Peyer's patch (tissue), 4 donors: ENCODE data around the gene ARL4A. TPM values are rescaled to one million over a fixed set of nuclear protein-coding genes. Genes with fewer than 3 reads are reported as not detected.
A peak's percentile ranks its signal among the peaks of the same experiment; 100 is the strongest.

ENCODE experiments used
- DNase-seq, 3 donors: peaks; one replicate each; pipeline ENCODE4 v3.0.0-alpha.2; 2017 to 2019
- H3K27ac ChIP-seq, 4 donors: fragments of 200-600 bp; sonication (generic); one replicate each; pipeline ENCODE4 v1.5.1; 2016 to 2019
- H3K27me3 ChIP-seq, 2 donors: fragments of 200-600 bp; sonication (generic); one replicate each; pipeline ENCODE4 v1.5.1; 2019
- H3K36me3 ChIP-seq, 3 donors: fragments of 200-600 bp; sonication (generic); one replicate each; pipeline ENCODE4 v1.5.1; 2016 to 2019
- H3K4me1 ChIP-seq, 4 donors: fragments of 200-600 bp; sonication (generic); one replicate each; pipeline ENCODE4 v1.5.1; 2016 to 2019
- H3K4me3 ChIP-seq, 4 donors: fragments of 200-600 bp; sonication (generic); 1 replicate in 3 of 4; 2 replicates in 1 of 4; pipeline ENCODE4 v1.5.1; 2016 to 2019; ENCODE audit warnings: mild to moderate bottlenecking in 1 of 4
- H3K9me3 ChIP-seq, 4 donors: fragments of 200-600 bp; sonication (generic); one replicate each; pipeline ENCODE4 v1.5.1; 2016 to 2019; ENCODE audit warnings: mild to moderate bottlenecking in 1 of 4
- CTCF ChIP-seq, 6 experiments: fragments of 450-650 bp in 4 of 6; fragments of 200-600 bp in 2 of 6; sonication (generic) in 1 of 6; IDR thresholded peaks; one replicate each; pipeline ENCODE4 v1.5.1; 2017 to 2019; ENCODE audit warnings: antibody characterized with exemption in 6 of 6, mild to moderate bottlenecking in 3 of 6, moderate library complexity in 1 of 6
- POLR2A ChIP-seq, 2 donors: fragments of 450-650 bp; IDR thresholded peaks; one replicate each; pipeline ENCODE4 v1.5.1; 2017; ENCODE audit warnings: antibody characterized with exemption in 2 of 2, mild to moderate bottlenecking in 2 of 2, moderate library complexity in 2 of 2
- total RNA-seq, 4 donors: library from RNA; depleted of rRNA; stranded (reverse); fragments of >200 nt; gene quantifications; one replicate each; pipeline ENCODE4 v1.1.0, GENCODE V29; 2016

Gene ARL4A
- total RNA-seq, 4 donors from 2014 or later = 35.5 to 112 (median 85.6) TPM

GRCh38 chr7:12719141-12719919, 31.9 kb downstream of the ARL4A start:
- Histone ChIP-seq H3K36me3 (no peaks in the 10 kb centered on the region), H3K27me3 (no peaks in the 10 kb centered on the region), H3K9me3 (no peaks in the 10 kb centered on the region), H3K4me3 (no peak overlapping the region), H3K4me1 (peaks cover 0 to 37% (median 0%) of the 10 kb centered on the region in 4 donors), H3K27ac (peak overlapping the region in 3 of 4 donors; percentile 1 to 32 (median 9))
- DNase-seq = no peak
- TF ChIP-seq CTCF (IDR thresholded peaks at IDR 0.05) (no peak), POLR2A (IDR thresholded peaks at IDR 0.05) (no peak)

GRCh38 chr7:12719981-12720865, 32.8 kb downstream of the ARL4A start:
- DNase-seq = no peak
- peak overlapping the region in 3 of 4 donors; percentile 9 to 32 (median 9) for H3K27ac ChIP-seq

GRCh38 chr7:12721286-12721830, 33.9 kb downstream of the ARL4A start:
- Histone ChIP-seq H3K9me3 (no peaks in the 10 kb centered on the region), H3K4me3 (no peak overlapping the region), H3K27me3 (no peaks in the 10 kb centered on the region), H3K27ac (no peak overlapping the region), H3K36me3 (no peaks in the 10 kb centered on the region), H3K4me1 (peaks cover 0 to 22% (median 0%) of the 10 kb centered on the region in 4 donors)
- TF ChIP-seq POLR2A (IDR thresholded peaks at IDR 0.05) (no peak), CTCF (IDR thresholded peaks at IDR 0.05) (no peak)
- DNase-seq = no peak

More at GRCh38 chr7:12719981-12720865, 32.8 kb downstream of the ARL4A start:
- Histone ChIP-seq H3K36me3 (no peaks in the 10 kb centered on the region), H3K4me3 (no peak overlapping the region), H3K9me3 (no peaks in the 10 kb centered on the region), H3K4me1 (peaks cover 0 to 28% (median 0%) of the 10 kb centered on the region in 4 donors), H3K27me3 (no peaks in the 10 kb centered on the region)
- TF ChIP-seq CTCF (IDR thresholded peaks at IDR 0.05) (no peak), POLR2A (IDR thresholded peaks at IDR 0.05) (no peak)

GRCh38 chr7:12722136-12722535, 34.7 kb downstream of the ARL4A start:
- no peak overlapping the region for H3K27ac ChIP-seq
- no peaks in the 10 kb centered on the region for H3K36me3 ChIP-seq
- no peaks in the 10 kb centered on the region for H3K27me3 ChIP-seq
- no peak for DNase-seq
- H3K9me3 ChIP-seq = no peaks in the 10 kb centered on the region
- H3K4me1 ChIP-seq = peaks cover 0 to 14% (median 0%) of the 10 kb centered on the region in 4 donors
- TF ChIP-seq POLR2A (IDR thresholded peaks at IDR 0.05) (no peak), CTCF (IDR thresholded peaks at IDR 0.05) (no peak)
- H3K4me3 ChIP-seq = no peak overlapping the region
